CD1c-positive myeloid dendritic cell (primary cell): ENCODE results near the gene PITRM1.
"Not testable (repeated sequence)": the region's sequence is repeated elsewhere in the genome, so short reads cannot be mapped to it uniquely, and the experiment has no call there.

Source experiments
- DNase-seq: peaks from one replicate; pipeline ENCODE4 v3.0.0-alpha.2; 2016; ENCODE audit errors: extremely low spot score

The PITRM1 gene, protein sequence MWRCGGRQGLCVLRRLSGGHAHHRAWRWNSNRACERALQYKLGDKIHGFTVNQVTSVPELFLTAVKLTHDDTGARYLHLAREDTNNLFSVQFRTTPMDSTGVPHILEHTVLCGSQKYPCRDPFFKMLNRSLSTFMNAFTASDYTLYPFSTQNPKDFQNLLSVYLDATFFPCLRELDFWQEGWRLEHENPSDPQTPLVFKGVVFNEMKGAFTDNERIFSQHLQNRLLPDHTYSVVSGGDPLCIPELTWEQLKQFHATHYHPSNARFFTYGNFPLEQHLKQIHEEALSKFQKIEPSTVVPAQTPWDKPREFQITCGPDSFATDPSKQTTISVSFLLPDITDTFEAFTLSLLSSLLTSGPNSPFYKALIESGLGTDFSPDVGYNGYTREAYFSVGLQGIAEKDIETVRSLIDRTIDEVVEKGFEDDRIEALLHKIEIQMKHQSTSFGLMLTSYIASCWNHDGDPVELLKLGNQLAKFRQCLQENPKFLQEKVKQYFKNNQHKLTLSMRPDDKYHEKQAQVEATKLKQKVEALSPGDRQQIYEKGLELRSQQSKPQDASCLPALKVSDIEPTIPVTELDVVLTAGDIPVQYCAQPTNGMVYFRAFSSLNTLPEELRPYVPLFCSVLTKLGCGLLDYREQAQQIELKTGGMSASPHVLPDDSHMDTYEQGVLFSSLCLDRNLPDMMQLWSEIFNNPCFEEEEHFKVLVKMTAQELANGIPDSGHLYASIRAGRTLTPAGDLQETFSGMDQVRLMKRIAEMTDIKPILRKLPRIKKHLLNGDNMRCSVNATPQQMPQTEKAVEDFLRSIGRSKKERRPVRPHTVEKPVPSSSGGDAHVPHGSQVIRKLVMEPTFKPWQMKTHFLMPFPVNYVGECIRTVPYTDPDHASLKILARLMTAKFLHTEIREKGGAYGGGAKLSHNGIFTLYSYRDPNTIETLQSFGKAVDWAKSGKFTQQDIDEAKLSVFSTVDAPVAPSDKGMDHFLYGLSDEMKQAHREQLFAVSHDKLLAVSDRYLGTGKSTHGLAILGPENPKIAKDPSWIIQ

DNA sequence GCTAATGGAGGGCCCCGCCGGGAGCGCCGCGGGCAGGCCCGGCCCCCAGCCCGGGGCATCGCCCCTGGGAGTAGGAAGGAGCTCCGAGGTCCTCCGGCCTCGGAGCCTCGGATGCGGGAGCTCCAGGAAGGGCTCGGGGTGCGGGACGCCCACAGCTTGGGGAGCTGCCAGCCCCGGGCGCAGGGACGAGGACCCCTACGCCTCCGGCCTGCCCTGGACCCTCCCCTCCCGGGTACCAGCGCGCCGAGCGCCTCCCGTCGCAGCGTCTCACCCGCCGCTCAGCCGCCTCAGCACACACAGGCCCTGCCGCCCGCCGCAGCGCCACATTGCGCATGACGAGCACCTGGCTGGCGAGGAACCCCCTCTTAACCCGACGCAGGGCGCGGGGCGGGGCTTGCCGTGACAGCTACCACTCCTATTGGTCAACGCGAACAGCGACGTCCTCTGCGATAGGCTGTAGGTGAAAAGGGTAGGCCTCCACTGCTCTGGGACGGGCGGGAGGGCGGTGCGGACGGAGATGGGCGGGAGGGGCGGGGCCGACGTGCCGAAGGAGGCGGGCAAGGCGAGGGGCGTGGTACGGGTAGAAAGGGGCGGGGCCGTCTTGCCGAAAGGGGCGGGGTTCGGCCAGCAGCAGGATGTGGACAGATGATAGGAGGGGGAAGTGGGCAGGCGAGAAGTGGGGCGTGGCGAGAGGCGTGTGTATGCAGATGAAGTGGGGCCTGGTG, at the start of gene PITRM1:
Gene PITRM1, minus strand, starts transcription at position 337 of the 725 bp plus-strand sequence. Its CDS starts 10 bp downstream, at position 327.
- peak; percentile 99 for DNase-seq

DNA sequence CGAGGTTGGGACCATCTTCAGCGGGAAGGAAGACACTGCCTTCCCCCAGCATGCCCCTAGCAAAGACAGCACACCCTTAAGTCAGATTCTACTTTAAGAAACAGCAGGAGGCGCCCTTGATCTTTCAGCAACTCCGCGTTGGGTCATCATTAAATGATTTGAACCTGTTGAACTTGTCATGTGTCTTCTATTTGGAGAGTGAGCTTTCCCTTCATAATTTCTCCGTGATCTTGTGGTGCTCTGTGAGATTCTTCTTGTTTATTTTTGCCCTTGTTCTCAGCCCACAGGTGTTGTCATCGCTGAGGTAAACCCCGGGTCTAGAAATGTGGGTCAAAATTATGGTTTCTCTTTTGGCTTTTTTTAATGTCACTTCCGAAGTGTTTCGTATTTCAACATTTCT, 49.5 kb upstream of the PITRM1 start:
- no peak for DNase-seq

DNA sequence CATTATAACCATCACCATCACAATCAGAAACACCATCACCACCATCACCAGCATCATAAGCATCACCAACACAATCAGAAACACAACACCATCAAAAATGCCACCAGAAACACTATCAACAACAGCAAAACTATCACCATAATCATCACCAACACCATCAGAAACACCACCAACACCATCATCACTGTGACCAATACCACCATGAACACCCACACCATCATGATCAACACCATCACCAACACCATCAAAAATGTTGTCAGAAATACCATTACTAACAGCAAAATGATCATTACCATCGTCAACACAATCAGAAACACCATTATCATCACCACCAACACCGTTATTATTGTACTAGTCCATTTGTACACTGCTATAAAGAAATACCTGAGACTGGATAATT, 49.0 kb upstream of the PITRM1 start:
- not testable (repeated sequence) for DNase-seq

DNA sequence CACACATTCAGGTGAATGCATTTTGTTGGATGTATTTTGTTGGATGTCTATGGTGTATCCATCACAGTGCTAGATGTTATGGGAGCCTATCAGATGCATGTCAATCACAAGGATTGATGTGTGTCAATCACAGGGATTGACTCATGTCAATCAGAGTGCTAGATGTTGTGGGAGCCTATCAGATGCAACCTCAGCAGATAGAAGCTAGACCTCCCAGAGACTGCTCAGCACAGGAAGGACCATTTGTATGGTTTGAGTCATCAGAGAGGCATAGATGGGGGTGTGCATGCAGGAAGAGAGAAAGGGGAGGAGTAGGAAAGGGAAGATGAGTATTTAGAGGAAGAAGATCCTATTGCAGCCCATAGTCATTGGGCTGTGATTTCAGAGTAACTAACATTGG, 48.3 kb upstream of the PITRM1 start:
- peak; percentile 4 for DNase-seq

DNA sequence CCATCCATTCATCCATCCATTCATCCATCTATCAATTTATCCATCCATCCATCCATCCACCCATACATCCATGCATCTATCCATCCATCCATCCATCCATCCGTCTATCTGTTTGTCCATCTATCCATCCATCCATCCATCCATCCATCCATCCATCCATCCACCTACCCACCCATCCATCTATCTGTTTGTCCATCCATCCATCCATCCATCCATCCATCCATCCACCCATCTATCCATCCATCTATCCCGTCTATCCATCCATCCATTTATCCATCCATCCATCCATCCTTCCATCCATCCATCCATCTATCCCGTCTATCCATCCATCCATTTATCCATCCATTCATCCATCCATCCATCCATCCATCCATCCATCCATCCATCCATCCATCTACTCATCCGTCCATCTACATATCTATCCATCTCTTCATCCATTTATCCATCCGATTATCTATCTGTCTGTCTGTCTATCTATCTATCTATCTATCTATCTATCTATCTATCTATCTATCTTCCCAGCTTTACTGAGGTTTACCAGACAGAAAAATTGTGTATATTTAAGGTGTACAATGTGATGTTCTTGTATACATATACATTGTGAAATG, 46.5 kb upstream of the PITRM1 start:
- not testable (repeated sequence) for DNase-seq

DNA sequence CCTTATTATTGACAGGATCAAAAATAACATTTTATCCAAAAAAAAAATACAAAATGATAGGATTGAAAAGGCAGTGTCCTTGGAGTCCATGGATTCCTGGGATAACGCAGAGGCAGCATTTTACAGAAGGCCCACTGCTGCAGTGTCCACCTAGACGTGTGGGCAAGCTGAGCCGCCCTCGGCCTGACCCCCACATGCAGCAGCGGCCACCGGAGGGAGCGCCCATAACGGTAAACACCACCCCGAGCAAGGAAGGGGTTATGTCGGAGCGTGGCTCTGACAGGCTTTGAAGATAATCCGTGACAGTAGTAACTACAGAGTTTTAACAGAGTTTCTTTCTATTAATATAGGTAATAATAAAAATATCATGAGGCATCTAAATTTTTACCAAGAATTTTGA, 45.3 kb upstream of the PITRM1 start:
- DNase-seq = no peak

DNA sequence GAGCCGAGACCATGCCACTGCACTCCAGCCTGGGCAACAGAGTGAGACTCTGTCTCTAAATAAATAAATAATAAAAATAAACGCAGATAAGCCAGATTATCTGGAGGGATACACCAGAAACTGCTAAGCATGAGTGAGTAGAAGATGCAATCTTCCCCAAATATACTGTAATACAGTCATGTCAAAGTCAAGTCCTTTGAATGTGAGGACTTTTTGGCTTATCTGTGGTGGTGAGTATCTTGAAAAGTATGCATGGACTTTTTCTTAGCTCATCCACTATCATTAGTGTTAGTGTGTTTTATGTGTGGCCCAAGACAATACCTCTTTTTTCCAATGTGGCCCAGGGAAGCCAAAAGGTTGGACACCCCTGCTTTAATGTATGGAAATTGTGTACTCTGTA, 44.7 kb upstream of the PITRM1 start:
- no peak for DNase-seq

DNA sequence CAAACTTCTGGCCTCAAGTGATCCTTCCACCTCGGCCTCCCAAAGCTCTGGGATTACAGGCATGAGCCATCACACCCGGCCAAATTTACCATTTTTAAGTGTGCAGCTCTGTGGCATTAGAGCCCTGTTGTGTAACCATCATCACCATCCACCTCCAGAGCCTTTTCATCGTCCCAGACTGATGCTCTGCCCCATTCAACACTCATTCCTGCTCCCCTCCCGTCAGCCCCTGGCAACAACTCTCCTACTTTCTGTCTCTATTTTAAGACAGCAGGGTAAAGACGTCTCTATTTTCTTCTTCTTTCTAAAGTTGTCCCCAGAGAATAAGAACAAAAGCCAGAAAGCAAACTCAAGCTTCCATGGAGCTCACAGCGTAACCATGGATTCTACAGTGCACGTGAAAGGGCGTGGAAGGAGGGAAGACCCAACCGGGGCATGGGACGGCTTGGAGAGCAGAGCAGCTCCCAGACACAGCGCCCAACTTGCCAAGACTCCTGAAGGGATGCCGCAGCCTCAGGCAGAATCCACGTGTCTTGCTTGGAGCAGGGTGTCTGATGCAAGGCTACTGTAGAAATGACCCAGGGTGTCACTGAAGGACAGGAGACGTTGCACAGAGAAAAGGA, 42.7 kb upstream of the PITRM1 start:
- no peak for DNase-seq

DNA sequence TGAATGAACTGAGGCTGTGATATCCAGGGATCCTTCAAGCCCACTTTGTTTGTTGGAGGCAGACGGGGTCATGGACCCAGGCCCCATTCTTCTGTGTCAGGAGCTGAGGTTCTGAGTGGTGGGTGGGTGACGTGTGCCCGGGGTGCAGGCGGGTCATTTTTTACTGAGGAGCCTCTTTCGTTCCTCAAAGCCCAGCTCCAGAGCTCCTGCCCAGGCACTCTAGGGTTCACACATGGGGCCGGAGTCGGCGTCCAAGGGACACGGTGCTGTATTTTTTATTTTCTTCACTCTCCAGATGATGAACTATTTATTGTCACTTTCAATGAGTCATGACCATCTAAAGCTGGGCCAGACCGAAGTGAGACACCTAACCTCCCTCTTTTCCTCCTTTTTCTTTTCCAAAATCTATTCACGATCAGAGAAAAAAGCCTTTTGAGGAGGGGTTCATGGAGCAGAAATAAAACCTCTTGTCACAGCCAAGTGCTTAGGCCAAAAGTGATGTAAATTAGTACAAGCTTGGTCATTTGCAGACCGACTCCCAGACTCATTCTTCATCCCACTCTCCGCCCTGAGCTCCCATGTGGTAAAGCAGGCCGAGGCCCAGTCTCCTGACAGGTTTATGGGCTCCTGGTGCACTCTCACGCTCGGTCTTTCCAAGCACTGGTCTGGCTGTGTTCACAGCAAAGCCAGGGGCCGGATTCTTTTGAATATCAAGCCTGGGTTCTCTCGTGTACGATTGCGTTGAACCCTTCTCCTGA, 41.4 kb upstream of the PITRM1 start:
- no peak for DNase-seq

DNA sequence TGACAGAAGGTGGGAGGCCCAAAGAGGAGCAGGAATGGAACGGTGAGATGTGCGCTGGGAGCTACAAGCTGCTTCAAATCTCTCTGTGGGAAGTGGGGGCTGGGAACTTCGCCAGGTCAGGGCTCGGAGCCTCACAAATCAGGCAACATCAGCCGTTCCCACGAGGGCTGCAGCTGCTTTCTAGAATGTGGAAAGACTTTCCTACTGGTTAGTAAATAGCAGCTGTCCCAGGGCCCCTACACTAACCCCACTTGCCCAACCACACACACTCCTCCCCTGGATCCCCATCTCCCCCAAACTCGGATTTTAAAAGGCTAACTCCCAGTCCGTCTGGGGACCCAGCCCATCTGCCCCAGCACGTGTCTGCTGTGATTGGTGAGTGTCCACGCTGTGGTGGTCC, 40.6 kb upstream of the PITRM1 start:
- DNase-seq = no peak

DNA sequence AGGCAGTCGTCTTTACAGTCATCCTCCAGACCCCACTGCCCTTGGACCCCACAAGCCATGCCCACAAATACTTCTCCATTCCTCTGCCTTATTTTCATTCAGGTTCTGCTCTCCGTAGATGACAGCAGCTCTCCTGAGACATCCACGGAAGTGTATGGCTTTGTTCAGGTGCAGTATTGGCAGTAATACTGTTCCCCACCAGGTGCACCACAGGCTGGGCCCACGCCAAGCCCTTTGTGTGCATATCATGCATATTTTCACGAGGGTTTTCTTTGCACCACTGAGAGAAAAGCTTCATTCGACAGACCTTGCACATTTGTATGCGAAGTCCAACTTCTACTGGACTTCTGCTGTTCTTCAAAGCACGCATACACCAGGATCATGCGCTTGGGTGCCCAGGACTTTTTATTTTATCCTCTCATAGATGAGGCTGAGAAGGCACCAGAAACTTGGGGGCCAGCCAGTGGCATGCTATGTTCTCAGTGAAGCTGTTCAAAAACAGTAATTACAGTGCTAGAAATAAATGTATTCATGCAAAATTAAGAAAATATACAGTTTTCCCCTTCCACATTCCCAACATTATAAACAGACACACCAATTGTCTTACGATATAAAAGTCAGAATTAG, 37.8 kb upstream of the PITRM1 start:
- no peak for DNase-seq

DNA sequence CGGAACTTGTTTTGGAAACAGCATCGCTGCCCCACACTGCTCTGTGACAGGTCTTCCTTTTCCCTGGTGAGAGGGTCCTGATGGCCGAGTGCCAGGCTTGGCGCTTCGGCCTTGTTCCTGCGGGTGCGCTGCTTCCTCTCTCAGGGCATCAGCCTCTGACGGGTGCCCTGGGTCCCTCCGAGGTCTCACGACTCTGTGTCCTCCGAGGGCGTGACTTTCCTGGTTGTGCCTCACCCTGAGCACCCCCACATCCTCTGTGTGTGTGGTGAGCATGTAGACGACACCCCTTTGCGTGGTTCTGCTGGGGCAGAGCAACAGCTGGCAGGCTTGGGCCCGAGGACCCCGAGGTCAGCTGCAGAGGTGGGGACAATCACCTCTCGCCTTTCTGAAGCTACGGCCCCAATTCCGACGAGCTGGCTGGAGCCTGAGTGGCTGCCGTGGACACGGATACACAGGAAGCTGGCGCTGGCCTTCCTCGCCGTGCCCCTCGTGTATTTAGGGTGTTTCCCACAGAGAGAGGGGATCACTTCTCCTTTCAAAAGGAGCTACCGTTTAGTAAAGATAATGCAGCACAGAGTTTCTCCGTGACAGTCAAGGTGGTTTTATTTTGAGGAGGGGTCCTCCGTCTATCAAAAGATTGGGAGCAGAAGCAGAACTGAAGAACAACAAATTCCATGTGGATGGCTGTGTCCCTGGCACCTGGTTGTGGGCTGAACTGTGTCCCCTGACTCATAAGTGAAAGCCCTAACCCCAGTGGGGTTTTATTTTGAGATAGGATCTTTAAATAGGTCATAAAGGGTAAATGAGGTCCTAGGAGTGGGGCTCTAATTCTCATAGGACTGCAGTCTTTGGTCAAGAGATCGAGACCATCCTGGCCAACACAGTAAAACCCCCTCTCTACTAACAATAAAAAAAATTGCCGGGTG, 36.2 kb upstream of the PITRM1 start:
- peak; percentile 23 for DNase-seq

DNA sequence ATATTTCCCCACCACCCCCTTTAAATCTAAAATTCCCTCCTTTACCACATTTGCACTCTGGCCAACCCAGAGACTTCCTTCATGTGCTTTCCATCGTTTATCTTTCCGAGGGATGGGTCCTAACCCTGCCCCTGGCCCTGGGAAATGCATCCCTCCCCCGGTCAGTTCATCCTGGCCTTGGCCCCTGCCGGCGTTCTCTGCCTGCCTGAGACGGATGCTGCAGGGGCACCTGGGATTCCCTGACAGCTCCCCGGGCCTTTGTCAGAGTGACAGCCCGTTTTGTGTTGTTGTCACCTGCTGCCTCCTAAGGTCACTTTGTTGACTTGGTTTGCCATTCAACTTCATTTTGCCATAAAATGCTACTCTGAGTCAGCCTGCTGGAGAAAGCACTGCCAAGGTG, 34.8 kb upstream of the PITRM1 start:
- no peak for DNase-seq

DNA sequence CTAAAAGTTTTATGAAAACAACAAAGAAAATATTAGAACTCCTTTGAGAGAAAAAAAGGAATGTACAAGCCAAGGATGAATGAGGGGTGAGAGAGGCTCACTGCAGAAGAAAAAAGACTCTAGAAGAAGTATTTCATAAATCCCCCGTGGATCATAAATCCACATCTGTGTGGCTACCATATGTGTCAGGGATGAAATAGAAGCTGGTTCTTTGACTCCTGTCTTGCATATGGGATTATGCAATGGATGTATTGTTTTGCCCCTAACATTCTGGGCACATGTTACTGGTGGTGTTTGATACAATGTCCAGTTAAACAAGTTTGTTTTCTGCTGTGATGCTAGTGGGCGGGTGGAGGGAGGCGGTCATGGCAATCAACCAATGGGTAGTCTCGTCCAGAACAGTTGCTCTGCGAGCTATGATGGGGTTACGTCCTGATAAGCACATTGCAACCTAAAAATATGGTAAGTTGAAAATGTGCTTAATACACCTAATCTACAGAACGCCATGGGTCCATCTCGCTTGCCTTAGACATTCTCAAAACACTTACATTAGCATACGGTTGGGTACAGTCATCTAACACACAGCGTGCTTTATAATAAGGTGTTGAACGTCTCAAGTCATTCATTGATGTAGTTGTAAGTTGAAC, 34.1 kb upstream of the PITRM1 start:
- DNase-seq = no peak

DNA sequence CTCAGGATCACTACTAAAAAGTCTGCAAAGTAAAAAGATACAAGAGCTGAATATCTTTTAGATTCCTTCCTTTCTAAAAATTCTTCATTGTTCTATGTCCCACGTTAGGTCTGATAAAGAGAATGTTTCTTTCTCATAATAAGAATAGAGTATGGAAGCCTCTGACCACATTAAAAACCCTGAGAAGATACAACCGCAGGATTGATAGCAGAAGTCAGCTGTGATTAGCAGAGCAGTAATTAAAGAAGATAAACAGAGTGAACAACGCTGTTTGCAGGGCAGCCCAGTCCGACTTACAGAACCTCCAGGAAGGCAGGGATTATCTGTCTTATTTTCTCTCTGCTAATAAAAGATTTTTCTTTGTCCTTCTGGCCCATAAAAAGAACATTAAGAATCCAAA, 31.4 kb upstream of the PITRM1 start:
- DNase-seq = no peak

DNA sequence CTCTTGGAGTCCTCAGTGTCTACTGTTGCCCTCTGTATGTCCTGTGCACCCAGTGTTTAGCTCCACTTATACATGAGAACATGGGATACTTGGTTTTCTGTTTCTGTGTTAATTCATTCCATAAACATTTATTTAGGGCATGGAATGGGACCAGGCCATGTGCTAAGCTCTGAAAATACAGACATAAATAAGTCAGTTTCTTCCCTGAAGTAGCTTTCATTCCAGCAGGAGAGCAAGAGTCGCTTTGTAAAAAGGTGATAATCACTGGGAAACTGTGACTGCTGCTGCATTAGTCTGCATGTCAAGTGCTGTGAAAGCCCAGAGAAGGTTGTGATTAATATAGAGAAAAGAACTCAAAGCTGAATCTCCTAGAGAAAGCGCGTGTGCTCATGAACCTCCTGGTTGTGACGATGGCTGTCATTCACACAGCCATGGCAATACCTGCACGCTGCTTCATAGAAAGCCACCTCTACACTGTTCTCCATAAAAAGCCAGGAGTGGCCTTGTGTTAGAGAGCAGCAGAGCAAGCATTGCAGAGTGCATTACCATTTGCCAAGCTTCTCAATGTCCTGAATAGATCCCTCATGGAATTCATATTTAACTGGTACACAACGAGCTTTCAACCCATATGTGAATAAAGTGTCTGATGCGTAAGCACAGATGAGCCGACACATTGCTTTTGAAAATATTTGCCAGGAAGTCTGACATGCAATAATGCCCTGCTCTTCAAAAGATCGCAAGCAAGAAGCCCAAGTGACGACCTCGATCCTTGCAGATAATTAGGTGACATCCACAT, 30.6 kb upstream of the PITRM1 start:
- no peak for DNase-seq

DNA sequence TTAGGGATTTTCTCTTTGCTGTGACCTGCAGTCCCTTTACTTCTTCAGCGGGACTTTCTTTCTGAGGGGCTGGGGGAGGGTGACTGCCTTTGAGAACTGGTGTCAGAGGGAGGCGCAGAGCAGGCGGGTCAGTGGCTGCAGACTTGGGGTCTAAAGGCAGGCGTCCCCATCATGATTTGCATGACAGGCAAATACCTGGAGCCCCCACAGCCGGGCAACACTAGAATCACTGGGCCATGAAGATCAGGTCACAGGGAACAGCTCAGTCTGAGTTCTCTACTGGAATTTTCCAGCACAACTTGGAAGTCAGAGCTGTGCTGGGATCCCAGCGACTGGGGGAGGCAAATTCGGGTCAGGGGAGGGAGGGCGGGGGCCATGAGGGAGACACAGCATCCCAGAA, 29.2 kb upstream of the PITRM1 start:
- DNase-seq = no peak
